GM12892 (cell line): ENCODE measurements around the gene GRIN1.

ENCODE experiments used
- POLR2A ChIP-seq: IDR thresholded peaks from 2 replicates; pipeline ENCODE4 v1.6.1; 2011; ENCODE audit warnings: low read depth, low read length, control low read depth
- POLR2AphosphoS5 ChIP-seq: IDR thresholded peaks from 2 replicates; pipeline ENCODE4 v1.6.1; 2011; ENCODE audit warnings: low read depth, low read length, control low read depth

DNA sequence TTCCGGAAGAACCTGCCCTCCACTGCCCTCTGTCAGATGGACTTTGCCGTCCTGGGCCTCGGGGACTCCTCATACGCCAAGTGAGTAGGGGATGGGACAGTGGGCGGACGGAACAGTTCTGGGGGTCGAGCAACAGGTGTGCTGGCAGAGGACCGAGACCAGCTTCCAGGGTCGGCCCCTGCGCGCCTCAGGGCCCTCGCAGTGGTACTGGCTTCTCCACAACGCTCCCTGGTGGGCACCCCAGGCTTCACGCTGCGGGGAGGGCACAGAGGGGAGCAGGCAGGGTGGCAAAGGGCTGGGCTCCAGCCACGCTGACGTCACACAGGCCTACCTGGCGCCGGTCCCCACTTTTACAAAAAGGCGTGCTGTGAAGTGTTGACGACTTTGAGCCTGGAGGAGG lies 73.6 kb downstream of the GRIN1 start:
- no peak for TF ChIP-seq POLR2AphosphoS5
- TF ChIP-seq POLR2A: no peak
